Measurements from ENCODE around the gene BCL2. TPM values are rescaled to one million over a fixed set of nuclear protein-coding genes. Genes with fewer than 3 reads are reported as not detected.

BCL2 gene
- total and polyA plus RNA-seq, 3 experiments from 2014 or later, result 29.8 to 60.5 (median 58.9) TPM

- no peak for DNase-seq
- POLR2A ChIA-PET, result interaction anchor here (1.2 kb wide), 1 partner anchor 50 kb away, joined by 3 read pairs; no protein-coding TSS in a partner anchor
- CTCF ChIA-PET, result interaction anchor here (1.0 to 9.2 kb wide), 4 partner anchors 9 to 178 kb away, joined by 4 to 41 read pairs (median 25); partner anchors contain the start of gene BCL2
- peak overlapping the region in 1 of 7 donors; percentile 44 for H3K4me3 Mint-ChIP-seq
- Histone ChIP-seq H3K9me3 (ENCODE audit: low read length) (no peaks in the 10 kb centered on the region), H3K27ac (ENCODE audit: low read depth, low read length) (no peak overlapping the region), H3K36me3 (ENCODE audit: insufficient read depth, low read length) (no peaks in the 10 kb centered on the region), H3K4me3 (ENCODE audit: low read length) (no peak overlapping the region), H3K4me1 (ENCODE audit: insufficient read depth, low read length) (peaks cover 3% of the 10 kb centered on the region), H3K27me3 (ENCODE audit: insufficient read depth, low read length, poor library complexity, severe bottlenecking) (no peaks in the 10 kb centered on the region)
- H3K9me3 Mint-ChIP-seq, result no peaks in the 10 kb centered on the region
- H3K27ac Mint-ChIP-seq, result peak overlapping the region in 3 of 8 donors; percentile 7 to 90 (median 19)
- peaks cover 6 to 52% (median 22%) of the 10 kb centered on the region in 3 donors for H3K36me3 Mint-ChIP-seq
- H3K27me3 Mint-ChIP-seq, result no peaks in the 10 kb centered on the region
- H3K4me1 Mint-ChIP-seq, result peaks cover 30 to 63% (median 59%) of the 10 kb centered on the region in 3 donors
These were observed 174.3 kb downstream of the BCL2 start for GRCh38 chr18:63145166-63145850.

DNA sequence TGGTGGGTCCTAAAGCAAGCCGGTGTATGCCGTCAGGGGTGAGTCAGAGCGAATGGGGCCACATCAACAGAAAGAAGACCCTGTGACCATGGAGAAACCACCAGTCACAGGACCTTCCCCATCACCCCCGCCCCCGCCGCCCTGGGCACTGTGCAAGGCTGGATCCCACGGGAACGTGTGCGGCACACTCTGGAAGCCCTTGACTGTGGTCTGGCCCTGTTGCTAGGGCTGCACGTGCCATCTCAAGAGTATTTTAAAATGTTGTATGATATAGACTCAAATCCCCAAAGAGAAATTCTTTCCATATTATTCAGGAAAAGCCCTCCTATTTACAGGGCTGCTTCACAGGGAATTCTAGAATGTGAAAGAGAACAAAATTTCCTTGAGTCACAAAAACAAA lies 174.8 kb downstream of the BCL2 start:
- Mint-ChIP-seq H3K4me3 (no peak overlapping the region), H3K27me3 (no peaks in the 10 kb centered on the region), H3K9me3 (no peaks in the 10 kb centered on the region), H3K27ac (no peak overlapping the region), H3K4me1 (peaks cover 32 to 62% (median 60%) of the 10 kb centered on the region in 3 donors), H3K36me3 (peaks cover 6 to 54% (median 22%) of the 10 kb centered on the region in 3 donors)
- Histone ChIP-seq H3K9me3 (ENCODE audit: low read length) (no peaks in the 10 kb centered on the region), H3K27me3 (ENCODE audit: insufficient read depth, low read length, poor library complexity, severe bottlenecking) (no peaks in the 10 kb centered on the region), H3K4me3 (ENCODE audit: low read length) (no peak overlapping the region), H3K4me1 (ENCODE audit: insufficient read depth, low read length) (peaks cover 2% of the 10 kb centered on the region), H3K36me3 (ENCODE audit: insufficient read depth, low read length) (no peaks in the 10 kb centered on the region), H3K27ac (ENCODE audit: low read depth, low read length) (no peak overlapping the region)
- no peak for DNase-seq
- ChIA-PET CTCF (interaction anchor here (4.0 to 9.2 kb wide), 3 partner anchors 10 to 174 kb away, joined by 24 to 41 read pairs (median 26); partner anchors contain the start of gene BCL2), POLR2A (interaction anchor here (0.6 to 1.2 kb wide), 2 partner anchors 51 to 69 kb away, joined by 3 to 4 read pairs; no protein-coding TSS in a partner anchor)

GRCh38 chr18:63143330-63143771 lies 176.2 kb downstream of the BCL2 start:
- ChIA-PET POLR2A (no interaction called here), CTCF (interaction anchor here (1.0 to 9.2 kb wide), 4 partner anchors 9 to 175 kb away, joined by 3 to 41 read pairs (median 25); partner anchors contain the start of gene BCL2)
- H3K4me3 Mint-ChIP-seq, result no peak overlapping the region
- Histone ChIP-seq H3K27me3 (ENCODE audit: insufficient read depth, low read length, poor library complexity, severe bottlenecking) (no peaks in the 10 kb centered on the region), H3K4me1 (ENCODE audit: insufficient read depth, low read length) (peaks cover 16% of the 10 kb centered on the region), H3K36me3 (ENCODE audit: insufficient read depth, low read length) (no peaks in the 10 kb centered on the region), H3K27ac (ENCODE audit: low read depth, low read length) (no peak overlapping the region), H3K9me3 (ENCODE audit: low read length) (no peaks in the 10 kb centered on the region), H3K4me3 (ENCODE audit: low read length) (no peak overlapping the region)
- H3K36me3 Mint-ChIP-seq, result peaks cover 6 to 41% (median 20%) of the 10 kb centered on the region in 3 donors
- peaks cover 38 to 65% (median 62%) of the 10 kb centered on the region in 3 donors for H3K4me1 Mint-ChIP-seq
- DNase-seq, result no peak
- H3K27me3 Mint-ChIP-seq, result no peaks in the 10 kb centered on the region
- no peaks in the 10 kb centered on the region for H3K9me3 Mint-ChIP-seq
- peak overlapping the region in 2 of 8 donors; percentile 40 to 79 for H3K27ac Mint-ChIP-seq

GRCh38 chr18:63142594-63143225 lies 176.9 kb downstream of the BCL2 start:
- H3K9me3 Mint-ChIP-seq, result no peaks in the 10 kb centered on the region
- no peak for DNase-seq
- H3K27me3 ChIP-seq (ENCODE audit: insufficient read depth, low read length, poor library complexity, severe bottlenecking), result no peaks in the 10 kb centered on the region
- peak overlapping the region in 7 of 8 donors; percentile 2 to 87 (median 55) for H3K27ac Mint-ChIP-seq
- ChIA-PET CTCF (interaction anchor here (0.9 to 9.2 kb wide), 6 partner anchors 8 to 176 kb away, joined by 3 to 41 read pairs (median 16); partner anchors contain the start of gene BCL2), POLR2A (no interaction called here)
- H3K9me3 ChIP-seq (ENCODE audit: low read length), result no peaks in the 10 kb centered on the region
- peaks cover 6 to 37% (median 18%) of the 10 kb centered on the region in 3 donors for H3K36me3 Mint-ChIP-seq
- peaks cover 43 to 68% (median 68%) of the 10 kb centered on the region in 3 donors for H3K4me1 Mint-ChIP-seq
- H3K4me1 ChIP-seq (ENCODE audit: insufficient read depth, low read length), result peaks cover 23% of the 10 kb centered on the region
- H3K4me3 Mint-ChIP-seq, result no peak overlapping the region
- H3K27me3 Mint-ChIP-seq, result no peaks in the 10 kb centered on the region
- H3K27ac ChIP-seq (ENCODE audit: low read depth, low read length), result no peak overlapping the region
- no peak overlapping the region for H3K4me3 ChIP-seq (ENCODE audit: low read length)
- H3K36me3 ChIP-seq (ENCODE audit: insufficient read depth, low read length), result no peaks in the 10 kb centered on the region

- peaks cover 26% of the 10 kb centered on the region for H3K4me1 ChIP-seq (ENCODE audit: insufficient read depth, low read length)
- Mint-ChIP-seq H3K27ac (peak overlapping the region in 2 of 8 donors; percentile 54 to 63), H3K27me3 (no peaks in the 10 kb centered on the region), H3K4me3 (peak overlapping the region in 1 of 7 donors; percentile 60), H3K9me3 (no peaks in the 10 kb centered on the region), H3K36me3 (peaks cover 6 to 36% (median 18%) of the 10 kb centered on the region in 3 donors), H3K4me1 (peaks cover 51 to 77% (median 76%) of the 10 kb centered on the region in 3 donors)
- no peaks in the 10 kb centered on the region for H3K27me3 ChIP-seq (ENCODE audit: insufficient read depth, low read length, poor library complexity, severe bottlenecking)
- H3K9me3 ChIP-seq (ENCODE audit: low read length), result no peaks in the 10 kb centered on the region
- H3K36me3 ChIP-seq (ENCODE audit: insufficient read depth, low read length), result no peaks in the 10 kb centered on the region
- ChIA-PET CTCF (interaction anchor here (0.9 to 9.2 kb wide), 4 partner anchors 9 to 34 kb away, joined by 3 to 41 read pairs (median 16); no protein-coding TSS in a partner anchor), POLR2A (no interaction called here)
- no peak for DNase-seq
- no peak overlapping the region for H3K27ac ChIP-seq (ENCODE audit: low read depth, low read length)
- no peak overlapping the region for H3K4me3 ChIP-seq (ENCODE audit: low read length)
These were observed 177.8 kb downstream of the BCL2 start for GRCh38 chr18:63141778-63142176.

DNA sequence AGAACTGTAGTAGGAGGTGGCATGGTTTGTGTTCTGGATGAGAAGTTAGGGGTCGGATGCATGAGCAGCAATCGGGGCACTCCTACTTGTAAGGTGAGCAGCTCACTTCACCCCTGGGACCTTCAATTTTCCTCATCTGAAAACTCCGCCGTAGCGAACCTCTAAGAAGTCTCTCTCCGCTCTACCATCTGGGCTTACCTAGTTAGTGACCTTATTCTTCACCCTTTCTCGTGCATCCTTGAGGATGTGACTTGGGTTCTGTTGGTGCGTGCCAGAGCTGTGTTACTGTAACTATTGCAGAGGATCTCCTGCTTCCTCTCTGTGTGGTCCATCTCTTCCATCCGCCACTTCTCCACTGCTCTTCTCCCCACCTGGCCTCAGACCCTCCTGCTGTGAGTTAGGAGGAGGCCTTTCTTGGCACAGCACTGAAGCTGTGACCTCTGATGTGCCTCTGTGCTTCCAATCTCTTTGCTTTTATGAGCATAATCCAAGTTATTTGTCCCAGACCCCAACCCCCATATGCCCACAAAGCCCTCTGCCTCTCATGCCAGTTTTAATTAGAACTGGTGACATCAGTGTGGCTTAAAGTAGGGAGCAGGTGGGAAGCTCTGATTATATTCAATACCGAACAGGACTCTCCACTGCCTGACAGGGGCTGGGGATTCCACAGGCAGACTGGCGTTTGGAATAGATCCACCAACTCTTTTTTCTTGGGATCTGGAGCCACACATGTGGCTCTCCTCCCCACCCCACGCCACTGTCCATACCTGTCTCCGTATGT lies 178.4 kb downstream of the BCL2 start:
- Mint-ChIP-seq H3K4me1 (peaks cover 53 to 82% (median 77%) of the 10 kb centered on the region in 3 donors), H3K27ac (peak overlapping the region in 7 of 8 donors; percentile 7 to 85 (median 43))

DNA sequence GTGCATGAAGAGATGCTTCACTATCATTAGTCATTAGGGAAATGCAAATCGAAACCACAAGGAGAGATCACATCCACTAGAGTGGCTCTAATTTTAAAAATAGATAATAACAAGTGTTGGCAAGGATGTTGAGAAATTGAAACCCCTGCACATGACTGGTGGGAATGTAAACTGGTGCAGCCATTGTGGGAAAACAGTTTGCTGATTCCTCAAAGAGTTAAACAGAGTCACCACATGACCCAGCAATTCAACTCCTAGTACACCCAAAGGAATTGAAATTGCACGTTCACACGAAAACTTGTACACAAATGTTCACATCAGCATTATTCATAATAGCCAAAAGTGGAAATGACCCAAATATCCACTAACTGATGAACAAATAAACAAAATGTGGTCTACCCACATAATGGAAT lies 179.5 kb downstream of the BCL2 start:
- no peak for DNase-seq
- Histone ChIP-seq H3K27me3 (ENCODE audit: insufficient read depth, low read length, poor library complexity, severe bottlenecking) (no peaks in the 10 kb centered on the region), H3K27ac (ENCODE audit: low read depth, low read length) (no peak overlapping the region), H3K4me3 (ENCODE audit: low read length) (no peak overlapping the region), H3K4me1 (ENCODE audit: insufficient read depth, low read length) (peaks cover 30% of the 10 kb centered on the region), H3K36me3 (ENCODE audit: insufficient read depth, low read length) (no peaks in the 10 kb centered on the region), H3K9me3 (ENCODE audit: low read length) (no peaks in the 10 kb centered on the region)
- Mint-ChIP-seq H3K27ac (peak overlapping the region in 3 of 8 donors; percentile 20 to 67 (median 45)), H3K27me3 (peaks cover 0 to 2% of the 10 kb centered on the region in 2 donors), H3K36me3 (peaks cover 6 to 30% (median 18%) of the 10 kb centered on the region in 3 donors), H3K4me1 (peaks cover 59 to 86% (median 81%) of the 10 kb centered on the region in 3 donors), H3K4me3 (no peak overlapping the region), H3K9me3 (no peaks in the 10 kb centered on the region)
- POLR2A ChIA-PET, result no interaction called here
- CTCF ChIA-PET, result interaction anchor here (1.1 to 9.2 kb wide), 4 partner anchors 9 to 182 kb away, joined by 3 to 41 read pairs (median 14); no protein-coding TSS in a partner anchor

More for the DNA sequence above, 178.4 kb downstream of the BCL2 start:
- H3K9me3 Mint-ChIP-seq, result no peaks in the 10 kb centered on the region
- peak overlapping the region in 1 of 7 donors; percentile 60 for H3K4me3 Mint-ChIP-seq
- no peaks in the 10 kb centered on the region for H3K27me3 Mint-ChIP-seq
- Histone ChIP-seq H3K9me3 (ENCODE audit: low read length) (no peaks in the 10 kb centered on the region), H3K4me1 (ENCODE audit: insufficient read depth, low read length) (peaks cover 29% of the 10 kb centered on the region), H3K36me3 (ENCODE audit: insufficient read depth, low read length) (no peaks in the 10 kb centered on the region), H3K27me3 (ENCODE audit: insufficient read depth, low read length, poor library complexity, severe bottlenecking) (no peaks in the 10 kb centered on the region), H3K4me3 (ENCODE audit: low read length) (no peak overlapping the region), H3K27ac (ENCODE audit: low read depth, low read length) (no peak overlapping the region)
- CTCF ChIA-PET, result interaction anchor here (1.1 to 9.2 kb wide), 4 partner anchors 10 to 181 kb away, joined by 3 to 41 read pairs (median 16); no protein-coding TSS in a partner anchor
- POLR2A ChIA-PET, result interaction anchor here (0.6 kb wide), 1 partner anchor 12 kb away, joined by 3 read pairs; no protein-coding TSS in a partner anchor
- no peak for DNase-seq
- H3K36me3 Mint-ChIP-seq, result peaks cover 6 to 33% (median 18%) of the 10 kb centered on the region in 3 donors

All from CD8-positive, alpha-beta memory T cell (primary cell).